Nephron progenitor cell (in vitro differentiated cells): ENCODE measurements around the gene FSIP1.

ENCODE experiments used
- DNase-seq: peaks from one replicate; pipeline ENCODE4 v3.0.0; 2021
- H3K27ac Mint-ChIP-seq: 2 replicates; pipeline ENCODE4 v1.8.0; 2021; ENCODE audit warnings: mild to moderate bottlenecking, moderate library complexity, mixed read lengths
- H3K27me3 Mint-ChIP-seq: 2 replicates; pipeline ENCODE4 v1.8.0; 2021; ENCODE audit warnings: mild to moderate bottlenecking, low read depth, mixed read lengths; ENCODE audit not compliant: poor library complexity
- H3K36me3 Mint-ChIP-seq: 2 replicates; pipeline ENCODE4 v1.8.0; 2021; ENCODE audit warnings: low read depth, mixed read lengths
- H3K4me1 Mint-ChIP-seq: 2 replicates; pipeline ENCODE4 v1.8.0; 2021; ENCODE audit warnings: mixed read lengths
- H3K4me3 Mint-ChIP-seq: 2 replicates; pipeline ENCODE4 v1.8.0; 2021; ENCODE audit warnings: mild to moderate bottlenecking, moderate library complexity, mixed read lengths
- H3K9me3 Mint-ChIP-seq: 2 replicates; pipeline ENCODE4 v1.8.0; 2021; ENCODE audit warnings: mild to moderate bottlenecking, moderate library complexity, mixed read lengths
- TF ChIP-seq, protein P1 (sequence below): fragments of 200-600 bp; sonication (generic); IDR thresholded peaks from 2 replicates; pipeline ENCODE4 v1.5.0; 2021; ENCODE audit warnings: antibody characterized with exemption

FSIP1 gene

DNA sequence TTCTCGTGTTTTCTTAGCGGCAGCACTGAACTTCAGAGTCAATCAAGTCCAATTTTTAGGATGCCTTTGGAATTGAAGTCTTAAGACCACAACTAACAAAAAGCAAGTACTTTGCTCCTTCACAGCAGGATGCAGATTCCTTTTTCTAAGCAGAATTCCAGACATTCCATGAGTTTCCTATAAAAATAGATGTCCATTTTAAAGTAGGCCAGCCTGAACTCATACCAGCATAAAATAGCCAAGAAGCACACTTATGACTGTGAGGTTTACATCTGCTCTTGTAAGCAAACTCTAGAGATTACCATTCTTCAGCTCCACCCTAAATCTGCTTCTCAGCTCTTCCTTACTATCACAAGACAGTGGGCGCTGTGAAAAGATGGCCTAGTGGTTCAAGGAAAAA is 116.0 kb downstream of the FSIP1 start:
- no peak overlapping the region for H3K4me3 Mint-ChIP-seq
- TF ChIP-seq, protein P1, sequence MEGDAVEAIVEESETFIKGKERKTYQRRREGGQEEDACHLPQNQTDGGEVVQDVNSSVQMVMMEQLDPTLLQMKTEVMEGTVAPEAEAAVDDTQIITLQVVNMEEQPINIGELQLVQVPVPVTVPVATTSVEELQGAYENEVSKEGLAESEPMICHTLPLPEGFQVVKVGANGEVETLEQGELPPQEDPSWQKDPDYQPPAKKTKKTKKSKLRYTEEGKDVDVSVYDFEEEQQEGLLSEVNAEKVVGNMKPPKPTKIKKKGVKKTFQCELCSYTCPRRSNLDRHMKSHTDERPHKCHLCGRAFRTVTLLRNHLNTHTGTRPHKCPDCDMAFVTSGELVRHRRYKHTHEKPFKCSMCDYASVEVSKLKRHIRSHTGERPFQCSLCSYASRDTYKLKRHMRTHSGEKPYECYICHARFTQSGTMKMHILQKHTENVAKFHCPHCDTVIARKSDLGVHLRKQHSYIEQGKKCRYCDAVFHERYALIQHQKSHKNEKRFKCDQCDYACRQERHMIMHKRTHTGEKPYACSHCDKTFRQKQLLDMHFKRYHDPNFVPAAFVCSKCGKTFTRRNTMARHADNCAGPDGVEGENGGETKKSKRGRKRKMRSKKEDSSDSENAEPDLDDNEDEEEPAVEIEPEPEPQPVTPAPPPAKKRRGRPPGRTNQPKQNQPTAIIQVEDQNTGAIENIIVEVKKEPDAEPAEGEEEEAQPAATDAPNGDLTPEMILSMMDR, result no peak
- no peaks in the 10 kb centered on the region for H3K36me3 Mint-ChIP-seq
- DNase-seq, result no peak
- H3K27me3 Mint-ChIP-seq, result no peaks in the 10 kb centered on the region
- no peak overlapping the region for H3K27ac Mint-ChIP-seq
- no peaks in the 10 kb centered on the region for H3K9me3 Mint-ChIP-seq
- H3K4me1 Mint-ChIP-seq, result peaks cover 13% of the 10 kb centered on the region

DNA sequence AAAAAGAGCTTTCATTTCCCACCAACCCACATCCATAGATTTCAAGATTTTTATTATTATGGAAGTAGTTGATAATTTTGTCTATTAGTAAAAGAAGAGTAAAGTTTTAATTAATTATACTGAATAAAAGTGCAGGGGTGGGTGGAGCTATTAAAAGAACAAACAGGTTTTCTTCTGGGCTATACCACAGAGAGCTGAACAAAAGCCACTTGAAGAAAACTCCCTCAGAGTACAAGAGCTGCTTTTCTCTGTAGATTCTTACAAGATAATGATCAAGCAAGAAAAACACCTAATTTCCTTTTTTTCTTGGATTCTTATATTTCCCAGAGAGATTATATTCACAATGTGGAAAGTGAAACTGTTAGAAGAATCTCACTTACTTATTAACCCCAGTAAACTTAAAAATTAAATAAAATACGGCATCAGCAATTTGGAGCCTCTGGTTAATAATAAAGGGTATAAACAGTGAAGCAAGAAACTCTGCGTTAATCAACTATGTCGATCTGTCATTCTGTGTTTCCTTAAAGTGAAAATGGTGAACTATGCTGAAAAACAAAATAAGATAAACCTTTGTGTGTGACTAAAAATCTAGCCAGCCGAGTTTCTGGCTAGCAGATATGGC is 116.9 kb downstream of the FSIP1 start:
- Mint-ChIP-seq H3K27ac (no peak overlapping the region), H3K36me3 (no peaks in the 10 kb centered on the region), H3K9me3 (no peaks in the 10 kb centered on the region), H3K4me1 (peaks cover 13% of the 10 kb centered on the region), H3K27me3 (no peaks in the 10 kb centered on the region), H3K4me3 (no peak overlapping the region)
- TF ChIP-seq, protein P1, result no peak
- DNase-seq, result no peak

DNA sequence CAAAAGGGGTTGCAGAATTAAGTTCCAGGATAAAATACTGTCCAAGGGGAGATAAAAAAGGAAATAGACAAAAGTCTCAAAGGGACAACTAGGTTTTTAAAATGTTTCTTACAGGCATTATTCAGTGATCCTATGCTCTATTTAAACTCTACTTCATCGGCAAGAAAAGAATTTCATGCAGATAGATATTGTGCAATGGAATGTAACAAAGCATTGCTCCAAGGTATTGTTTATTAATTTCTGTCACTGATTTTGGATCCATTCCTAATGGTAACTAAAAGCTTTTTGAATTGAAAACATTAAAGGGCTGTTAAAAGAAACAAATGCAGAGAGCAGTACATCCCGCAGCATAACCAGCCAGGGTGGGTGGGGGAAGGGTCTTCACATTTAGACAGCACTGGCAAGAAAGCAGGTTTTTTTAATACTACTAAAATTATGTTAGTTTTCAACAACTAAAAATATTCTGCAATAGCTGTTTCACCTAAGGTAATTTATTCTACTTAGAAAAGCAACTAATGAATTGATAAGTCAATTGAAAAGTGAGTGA is 118.9 kb downstream of the FSIP1 start:
- no peak for DNase-seq
- Mint-ChIP-seq H3K4me1 (peaks cover 13% of the 10 kb centered on the region), H3K9me3 (peaks cover 13% of the 10 kb centered on the region), H3K27me3 (no peaks in the 10 kb centered on the region), H3K27ac (no peak overlapping the region), H3K36me3 (peaks cover 2% of the 10 kb centered on the region), H3K4me3 (no peak overlapping the region)
- TF ChIP-seq, protein P1, result no peak

DNA sequence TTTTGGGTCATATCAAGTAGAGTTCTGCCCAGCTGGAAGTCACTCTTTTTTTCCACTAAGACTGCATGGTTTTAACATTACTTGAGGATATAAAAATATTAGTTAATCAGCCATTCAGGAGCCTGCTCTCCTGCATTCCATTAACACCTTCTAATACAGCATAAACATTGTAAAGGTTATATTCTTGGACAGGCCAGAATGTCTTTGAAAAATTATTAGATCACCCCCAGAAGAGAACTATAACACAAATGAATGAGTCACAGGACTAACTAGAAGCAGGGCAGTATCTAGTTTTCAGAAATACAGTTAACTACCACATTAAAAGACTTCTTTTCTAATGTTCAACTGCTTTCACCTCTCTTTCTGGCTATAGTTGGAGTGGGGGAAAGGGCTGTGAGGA is 120.9 kb downstream of the FSIP1 start:
- Mint-ChIP-seq H3K27ac (no peak overlapping the region), H3K4me1 (peaks cover 6% of the 10 kb centered on the region), H3K27me3 (no peaks in the 10 kb centered on the region), H3K9me3 (peaks cover 16% of the 10 kb centered on the region), H3K36me3 (peaks cover 4% of the 10 kb centered on the region), H3K4me3 (no peak overlapping the region)
- TF ChIP-seq, protein P1, result no peak
- DNase-seq, result no peak

DNA sequence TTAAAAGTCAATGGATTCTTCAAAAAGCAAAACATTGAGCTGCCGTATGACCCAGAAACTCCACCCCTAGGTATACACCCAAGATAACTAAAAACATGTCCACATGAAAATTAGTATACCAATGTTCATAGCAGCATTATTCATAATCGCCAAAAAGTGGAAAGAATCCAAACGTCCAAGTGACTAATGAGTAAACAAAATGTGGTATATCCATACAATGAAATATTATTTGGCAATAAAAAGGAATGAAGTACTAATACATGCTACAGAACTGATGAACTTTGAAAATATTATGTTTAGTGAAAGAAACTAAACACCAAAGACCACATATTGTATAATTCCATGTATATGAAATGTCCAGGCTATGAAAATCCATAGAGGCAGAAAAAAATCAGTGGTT is 123.9 kb downstream of the FSIP1 start:
- no peaks in the 10 kb centered on the region for H3K27me3 Mint-ChIP-seq
- H3K9me3 Mint-ChIP-seq, result peaks cover 16% of the 10 kb centered on the region
- H3K27ac Mint-ChIP-seq, result no peak overlapping the region
- TF ChIP-seq, protein P1, result no peak
- peaks cover 2% of the 10 kb centered on the region for H3K4me1 Mint-ChIP-seq
- no peak overlapping the region for H3K4me3 Mint-ChIP-seq
- H3K36me3 Mint-ChIP-seq, result peaks cover 4% of the 10 kb centered on the region
- no peak for DNase-seq

DNA sequence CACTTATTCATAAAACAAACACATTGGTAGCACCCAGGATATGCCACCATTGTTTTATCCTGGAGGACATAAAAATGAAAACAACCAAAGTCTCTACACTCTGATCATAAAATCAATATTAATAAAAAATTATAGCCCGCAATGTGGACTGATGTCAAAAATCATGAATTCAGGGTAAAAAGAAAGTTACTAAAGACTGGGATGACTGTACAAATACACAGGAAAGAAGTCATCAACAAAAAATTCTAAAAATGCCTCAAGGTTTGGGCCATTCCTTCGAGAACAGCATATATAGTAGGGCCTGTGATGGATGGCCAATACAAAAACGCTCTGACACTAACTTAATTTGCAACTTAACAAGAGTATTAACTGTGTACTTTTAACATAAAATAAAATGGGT is 125.0 kb downstream of the FSIP1 start:
- no peak for DNase-seq
- no peak overlapping the region for H3K27ac Mint-ChIP-seq

More for the DNA sequence above, 125.0 kb downstream of the FSIP1 start:
- Mint-ChIP-seq H3K36me3 (peaks cover 4% of the 10 kb centered on the region), H3K4me1 (peaks cover 6% of the 10 kb centered on the region), H3K9me3 (peaks cover 16% of the 10 kb centered on the region), H3K27me3 (no peaks in the 10 kb centered on the region), H3K4me3 (no peak overlapping the region)
- TF ChIP-seq, protein P1, result no peak
